MM.1S (cell line): Measurements from ENCODE around the gene BCAS3.
A peak's percentile ranks its signal among the peaks of the same experiment; 100 is the strongest.
"Not testable (repeated sequence)": the region's sequence is repeated elsewhere in the genome, so short reads cannot be mapped to it uniquely, and the experiment has no call there.

Experiments used
- DNase-seq: peaks from one replicate; pipeline ENCODE4 v3.0.0-alpha.2; 2015
- H2AFZ ChIP-seq: fragments of 300-600 bp; sonication (generic); 2 replicates; pipeline ENCODE4 v1.6.0; 2016; ENCODE audit warnings: antibody characterized with exemption, low read length
- H3F3A ChIP-seq: fragments of 300-600 bp; sonication (generic); 2 replicates; pipeline ENCODE4 v1.6.1; 2016; ENCODE audit warnings: mild to moderate bottlenecking, antibody characterized with exemption, low read length, moderate library complexity, mixed read lengths; ENCODE audit not compliant: insufficient read depth
- H3K27ac ChIP-seq: fragments of 300-600 bp; sonication (generic); 2 replicates; pipeline ENCODE4 v1.5.1; 2016; ENCODE audit warnings: mild to moderate bottlenecking, low read length
- H3K27me3 ChIP-seq: fragments of 300-600 bp; sonication (generic); replicated peaks from 2 replicates; pipeline ENCODE4 v1.6.0; 2016; ENCODE audit warnings: low read length; ENCODE audit not compliant: insufficient read depth
- H3K36me3 ChIP-seq: fragments of 300-600 bp; sonication (generic); replicated peaks from 2 replicates; pipeline ENCODE4 v1.6.1; 2016; ENCODE audit warnings: mild to moderate bottlenecking, low read length, mixed read lengths; ENCODE audit not compliant: insufficient read depth
- H3K4me1 ChIP-seq: fragments of 300-600 bp; sonication (generic); 2 replicates; pipeline ENCODE4 v1.6.1; 2016; ENCODE audit warnings: low read length, mixed read lengths
- H3K4me2 ChIP-seq: fragments of 300-600 bp; sonication (generic); 2 replicates; pipeline ENCODE4 v1.6.0; 2016; ENCODE audit warnings: low read depth, low read length
- H3K4me3 ChIP-seq: fragments of 300-600 bp; sonication (generic); 2 replicates; pipeline ENCODE4 v1.5.1; 2016; ENCODE audit warnings: low read length, mixed read lengths
- H3K79me2 ChIP-seq: fragments of 300-600 bp; sonication (generic); 2 replicates; pipeline ENCODE4 v1.6.1; 2016; ENCODE audit warnings: mixed run types, low read length, mixed read lengths
- H3K9ac ChIP-seq: fragments of 300-600 bp; sonication (generic); 2 replicates; pipeline ENCODE4 v1.6.1; 2016; ENCODE audit warnings: low read length, mixed read lengths
- H3K9me2 ChIP-seq: fragments of 300-600 bp; sonication (generic); replicated peaks from 2 replicates; pipeline ENCODE4 v1.6.1; 2016; ENCODE audit warnings: mild to moderate bottlenecking, low read length, mixed read lengths; ENCODE audit not compliant: insufficient read depth
- H3K9me3 ChIP-seq: fragments of 300-600 bp; sonication (generic); replicated peaks from 2 replicates; pipeline ENCODE4 v1.6.1; 2016; ENCODE audit warnings: mild to moderate bottlenecking, low read length, mixed read lengths; ENCODE audit not compliant: insufficient read depth
- H4K20me1 ChIP-seq: fragments of 300-600 bp; sonication (generic); 2 replicates; pipeline ENCODE4 v1.6.1; 2016; ENCODE audit warnings: mild to moderate bottlenecking, low read length, moderate library complexity, mixed read lengths; ENCODE audit not compliant: insufficient read depth
- CTCF ChIP-seq: fragments of 300-600 bp; sonication (generic); IDR thresholded peaks from 2 replicates; pipeline ENCODE4 v1.5.1; 2016; ENCODE audit warnings: antibody characterized with exemption, low read length, mixed read lengths
- EZH2 ChIP-seq: fragments of 300-600 bp; sonication (generic); optimal IDR thresholded peaks from 2 replicates; pipeline ENCODE3; 2017; ENCODE audit warnings: low read depth, mild to moderate bottlenecking, antibody characterized with exemption, low read length, mixed read lengths
- EZH2phosphoT487 ChIP-seq: fragments of 300-600 bp; sonication (generic); IDR thresholded peaks from 2 replicates; pipeline ENCODE4 v1.6.1; 2018; ENCODE audit warnings: antibody characterized with exemption, low read length

Gene BCAS3

GRCh38 chr17:60874772-60875171, 197.1 kb downstream of the BCAS3 start:
- Histone ChIP-seq H2AFZ (no peak overlapping the region), H4K20me1 (no peaks in the 10 kb centered on the region), H3K36me3 (no peaks in the 10 kb centered on the region), H3K4me1 (no peaks in the 10 kb centered on the region), H3F3A (no peaks in the 10 kb centered on the region), H3K9ac (no peak overlapping the region), H3K27ac (no peak overlapping the region), H3K9me3 (no peaks in the 10 kb centered on the region), H3K4me2 (no peak overlapping the region), H3K9me2 (no peaks in the 10 kb centered on the region), H3K27me3 (no peaks in the 10 kb centered on the region), H3K4me3 (no peak overlapping the region), H3K79me2 (no peaks in the 10 kb centered on the region)
- DNase-seq, result no peak
- TF ChIP-seq EZH2 (no peak), EZH2phosphoT487 (no peak), CTCF (no peak)

- not testable (repeated sequence) for H3K9me2 ChIP-seq, H3K9me3 ChIP-seq, H3K36me3 ChIP-seq, H4K20me1 ChIP-seq, H3K79me2 ChIP-seq, H3F3A ChIP-seq, H3K27me3 ChIP-seq, H3K27ac ChIP-seq, DNase-seq, H3K4me1 ChIP-seq, H3K9ac ChIP-seq
- peak overlapping the region; percentile 33; the same call in 1 of the 2 replicates for H3K4me3 ChIP-seq
- H3K4me2 ChIP-seq, result peak overlapping the region; percentile 30; the same call in 1 of the 2 replicates
- H2AFZ ChIP-seq, result peak overlapping the region; percentile 15; the same call in 1 of the 2 replicates
Observed at GRCh38 chr17:60886731-60887613, 209.3 kb downstream of the BCAS3 start.

GRCh38 chr17:60887614-60888028, 210.0 kb downstream of the BCAS3 start:
- Histone ChIP-seq H3K36me3 (no peaks in the 10 kb centered on the region), H3K4me1 (no peaks in the 10 kb centered on the region), H3K27me3 (no peaks in the 10 kb centered on the region), H3K9me3 (no peaks in the 10 kb centered on the region), H4K20me1 (no peaks in the 10 kb centered on the region), H3K4me2 (peak overlapping the region; percentile 30; the same call in 1 of the 2 replicates), H3K27ac (no peak overlapping the region), H3K9ac (no peak overlapping the region), H3K79me2 (no peaks in the 10 kb centered on the region), H2AFZ (peak overlapping the region; percentile 15; the same call in 1 of the 2 replicates), H3K9me2 (no peaks in the 10 kb centered on the region), H3K4me3 (peak overlapping the region; percentile 33; the same call in 1 of the 2 replicates), H3F3A (no peaks in the 10 kb centered on the region)
- no peak for DNase-seq
- TF ChIP-seq EZH2phosphoT487, result no peak
- no peak for TF ChIP-seq CTCF
- no peak for TF ChIP-seq EZH2
